CD4-positive, alpha-beta T cell treated with Interleukin-6 for 4 hours (primary cell): ENCODE data around the gene UBA3.
A peak's percentile ranks its signal among the peaks of the same experiment; 100 is the strongest.

Source experiments
- DNase-seq: peaks from one replicate; pipeline ENCODE4 v3.0.0-alpha.2; 2020; ENCODE audit warnings: mixed read lengths

The UBA3 gene

DNA sequence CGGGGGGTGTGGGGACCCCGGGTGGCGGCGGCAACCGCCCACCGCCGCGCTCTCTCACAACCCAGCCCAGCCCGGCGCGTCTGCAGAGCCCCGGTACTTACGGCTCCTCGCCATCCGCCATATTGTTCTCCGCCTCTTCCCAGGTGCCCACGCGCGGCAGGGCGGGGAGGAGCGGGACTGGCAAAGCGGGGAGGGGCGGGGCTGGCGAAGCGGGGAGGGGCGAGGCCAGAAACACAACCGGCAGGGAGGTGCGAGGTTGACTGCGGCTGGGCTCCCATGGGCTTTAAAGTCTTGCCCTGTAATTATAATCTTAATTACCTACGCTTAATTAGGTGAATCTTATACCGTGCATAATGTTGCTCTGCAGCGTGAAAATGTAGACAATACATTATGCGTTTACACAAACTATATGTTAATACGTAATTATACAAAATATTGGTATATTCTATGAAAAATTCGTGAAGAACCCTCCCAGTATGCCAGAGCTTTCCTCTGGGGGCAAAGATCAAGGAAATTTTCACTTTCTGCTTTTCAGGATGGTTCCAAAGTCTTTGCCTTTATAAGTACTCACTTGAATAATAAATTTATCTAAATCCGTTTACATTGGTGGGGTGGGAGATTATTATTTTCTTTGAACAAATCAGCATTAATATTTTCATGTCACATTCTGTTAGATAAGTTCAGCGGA is at the start of gene UBA3:
Gene UBA3, minus strand, starts transcription at position 133 of the 688 bp plus-strand sequence. Its CDS starts 12 bp downstream, at position 121.
- DNase-seq: peak; percentile 97

DNA sequence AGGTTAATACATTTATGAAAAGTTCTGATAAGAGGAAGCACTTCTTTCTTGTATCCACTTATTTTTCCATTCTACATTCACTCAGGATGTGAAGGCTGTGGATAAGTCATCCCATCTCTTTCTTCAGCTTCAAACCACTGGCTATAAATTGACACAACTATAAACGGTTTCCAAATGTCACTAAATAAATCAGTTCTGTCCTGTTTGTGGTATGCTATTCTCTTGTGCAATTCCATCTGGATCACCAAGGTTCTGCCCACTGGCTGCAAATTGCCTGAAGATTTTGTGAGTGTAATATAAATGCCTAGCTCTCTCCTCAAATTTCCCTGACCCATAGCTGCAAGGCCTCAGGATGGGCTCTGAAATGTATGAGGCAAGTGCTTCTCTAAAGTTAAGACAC is 49.4 kb upstream of the UBA3 start:
- no peak for DNase-seq

DNA sequence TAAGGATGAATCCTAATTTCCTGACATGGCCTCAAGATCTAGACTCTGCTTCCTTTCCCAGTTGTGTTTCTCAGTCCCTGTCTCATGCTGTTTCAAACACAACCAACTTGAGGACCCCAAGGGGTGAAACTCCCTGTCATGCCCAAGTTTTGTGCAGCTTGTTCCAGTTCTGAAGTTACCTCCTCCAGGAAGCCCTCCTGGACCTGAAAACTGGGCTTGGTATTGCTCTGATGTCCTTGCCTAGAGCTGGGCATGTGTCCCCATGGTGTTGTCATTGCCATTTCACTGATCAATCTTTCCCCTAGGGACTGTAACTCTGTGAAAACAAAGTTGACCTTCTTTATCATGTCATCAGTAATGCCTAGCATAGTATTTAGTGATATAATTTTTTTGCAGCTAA is 48.3 kb upstream of the UBA3 start:
- no peak for DNase-seq

DNA sequence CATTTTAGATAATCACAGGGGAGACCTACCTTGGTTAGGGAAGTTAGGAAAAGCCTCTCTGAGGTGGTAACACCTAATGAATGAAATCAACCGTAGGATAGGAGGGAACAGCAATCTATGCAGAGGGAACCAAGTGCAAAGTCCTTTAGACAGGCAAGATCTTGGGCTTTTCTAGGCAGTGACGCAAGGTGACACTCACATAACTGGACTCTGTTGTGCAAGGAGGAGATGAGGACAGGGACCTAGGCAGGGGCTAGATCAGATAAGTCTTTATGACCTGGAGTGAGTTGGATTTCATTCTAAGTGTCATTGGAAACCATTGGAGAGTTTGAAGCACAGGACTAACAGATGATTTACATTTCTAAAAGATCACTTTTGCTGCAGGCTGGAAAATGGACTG is 46.8 kb upstream of the UBA3 start:
- no peak for DNase-seq

DNA sequence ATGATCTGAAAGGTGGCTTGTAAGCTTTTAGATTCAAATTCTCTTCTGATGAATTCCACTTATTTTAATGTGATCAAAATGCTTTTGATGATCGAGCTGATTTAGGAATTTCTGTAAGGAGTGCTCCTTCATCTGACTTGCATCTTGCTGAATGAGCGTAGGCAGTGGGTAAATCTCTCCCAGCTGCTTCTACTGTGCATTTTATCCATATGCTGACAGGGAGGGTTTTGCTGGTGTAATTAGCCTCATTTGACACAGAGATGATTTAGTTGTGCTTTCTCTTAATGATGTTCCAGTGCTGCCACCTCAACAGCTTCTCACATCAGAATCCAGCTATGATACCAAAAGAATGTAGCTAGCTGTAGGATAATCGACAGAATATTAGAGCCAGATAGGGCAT is 46.1 kb upstream of the UBA3 start:
- DNase-seq: no peak

DNA sequence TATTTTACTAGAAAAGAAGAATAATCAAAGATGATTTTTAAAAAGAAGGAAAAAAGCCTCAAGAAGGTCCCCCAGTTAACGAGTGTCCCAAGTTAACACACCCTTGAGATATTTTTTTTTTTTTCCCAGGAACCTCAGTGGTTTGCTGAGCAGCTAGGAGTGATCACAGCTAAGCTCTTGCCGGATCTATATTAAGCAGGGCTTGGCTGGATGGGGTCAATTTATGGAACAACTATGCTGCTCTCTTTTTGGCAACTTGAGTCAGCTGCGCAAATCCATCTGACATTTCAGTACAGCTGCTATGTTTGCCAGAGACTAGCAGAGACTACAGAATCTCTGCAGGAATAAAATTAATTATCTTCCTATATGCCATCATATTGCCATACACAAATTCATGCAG is 42.2 kb upstream of the UBA3 start, which contains the start of gene LMOD3:
Gene LMOD3, minus strand, starts transcription at position 193 of the 400 bp plus-strand sequence. CDS start 209 bp downstream, outside the sequence.
- no peak for DNase-seq

DNA sequence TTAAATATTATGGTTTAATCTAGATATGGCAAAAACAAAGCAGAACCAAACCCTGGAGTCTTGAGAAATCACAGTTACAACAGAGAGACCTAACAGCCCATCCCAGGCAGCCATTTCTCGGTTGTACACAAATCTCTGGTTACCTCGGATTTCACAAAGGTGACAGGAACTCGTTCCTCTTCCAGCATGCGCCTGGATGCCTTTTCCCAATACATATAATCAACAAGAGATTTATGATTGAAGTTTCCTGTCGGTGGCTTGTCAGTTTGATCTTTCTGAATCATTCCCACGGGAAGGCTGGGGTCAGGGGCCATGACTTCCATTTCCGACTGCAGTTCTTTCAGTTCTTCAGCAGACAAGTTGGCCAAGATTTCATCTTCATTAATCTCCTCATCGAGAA is 41.8 kb upstream of the UBA3 start:
- no peak for DNase-seq

DNA sequence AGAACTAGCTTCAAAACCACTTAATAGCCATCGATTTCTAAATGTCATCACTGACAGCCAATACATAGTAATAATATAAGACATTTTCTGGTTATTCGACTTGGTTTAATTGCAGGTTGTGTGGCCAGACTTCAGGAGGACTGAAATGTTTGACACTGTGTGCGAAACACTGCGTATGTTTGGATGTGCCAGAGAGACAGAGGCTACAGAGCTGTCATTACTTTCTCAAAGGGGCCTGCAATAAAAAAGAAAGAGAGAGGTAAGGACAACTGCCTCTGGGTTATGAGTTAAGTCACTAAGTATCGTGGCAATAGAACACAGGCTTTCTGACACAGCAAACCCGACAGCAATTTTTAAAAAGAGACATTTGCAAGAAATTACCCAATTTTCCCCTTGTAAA is 41.3 kb upstream of the UBA3 start:
- no peak for DNase-seq

DNA sequence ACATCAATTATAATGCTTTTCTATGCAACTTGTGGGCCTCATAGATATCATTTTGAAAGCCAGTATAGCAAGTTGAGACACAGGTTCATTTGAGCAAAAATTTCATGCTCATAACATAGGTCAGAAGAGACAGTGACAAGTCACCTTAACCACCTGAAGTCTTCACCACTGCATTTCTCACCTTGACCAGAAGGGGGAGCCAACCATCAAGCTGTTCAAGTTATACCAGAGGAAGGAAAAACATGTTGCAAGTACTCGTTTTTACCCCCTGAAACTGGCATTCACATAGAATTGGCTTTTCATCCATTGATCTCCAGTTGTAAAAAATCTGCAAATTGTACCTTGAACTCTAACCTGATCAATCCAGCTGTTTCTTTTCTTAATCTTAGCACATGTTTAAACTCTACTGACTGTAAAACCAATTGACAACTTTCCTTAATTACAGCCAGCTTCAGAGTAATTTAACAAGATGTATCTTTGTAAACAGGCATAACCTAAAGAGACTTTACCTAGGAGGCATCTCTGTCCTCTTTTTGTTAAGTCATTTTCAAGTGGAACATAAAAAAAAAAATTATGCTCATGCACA is 40.8 kb upstream of the UBA3 start:
- DNase-seq: peak; percentile 87

DNA sequence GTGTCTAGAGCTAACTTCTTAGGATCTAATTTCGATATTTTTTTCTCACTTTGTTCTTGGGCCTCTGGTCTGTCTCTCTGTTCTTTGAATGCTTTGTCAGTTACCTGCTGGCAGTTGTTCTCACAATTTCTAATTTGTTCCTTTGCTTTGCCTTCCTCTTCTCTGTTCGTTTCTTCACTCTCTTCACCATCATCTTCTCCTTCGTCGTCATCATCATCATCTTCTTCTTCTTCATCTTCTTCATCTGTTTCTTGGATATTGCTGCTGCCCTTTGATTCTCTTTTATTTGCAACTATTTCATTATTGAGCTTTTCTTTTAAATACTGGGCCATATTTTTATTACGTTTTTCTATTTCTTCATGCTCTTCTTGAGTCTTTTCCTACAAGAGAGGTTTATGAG is 39.5 kb upstream of the UBA3 start:
- no peak for DNase-seq

DNA sequence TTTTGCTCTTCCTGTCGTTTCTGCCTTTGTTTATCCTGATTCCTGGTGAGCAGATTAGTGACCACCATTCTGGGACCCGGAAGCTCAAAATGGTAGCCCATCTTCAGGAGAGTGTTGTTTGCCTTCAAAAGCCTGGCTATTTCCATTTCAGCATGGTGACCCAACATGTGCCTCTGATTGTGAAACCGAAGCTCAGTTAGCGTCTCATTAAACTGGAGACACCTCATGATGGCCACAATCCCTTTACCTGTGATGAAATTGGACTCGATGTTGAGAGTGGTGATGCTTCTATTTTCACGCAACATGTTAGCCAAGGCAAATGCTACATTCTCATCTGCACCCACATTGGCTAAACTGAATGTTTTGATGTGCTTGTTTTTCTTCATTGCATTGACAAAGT is 39.0 kb upstream of the UBA3 start:
- no peak for DNase-seq

DNA sequence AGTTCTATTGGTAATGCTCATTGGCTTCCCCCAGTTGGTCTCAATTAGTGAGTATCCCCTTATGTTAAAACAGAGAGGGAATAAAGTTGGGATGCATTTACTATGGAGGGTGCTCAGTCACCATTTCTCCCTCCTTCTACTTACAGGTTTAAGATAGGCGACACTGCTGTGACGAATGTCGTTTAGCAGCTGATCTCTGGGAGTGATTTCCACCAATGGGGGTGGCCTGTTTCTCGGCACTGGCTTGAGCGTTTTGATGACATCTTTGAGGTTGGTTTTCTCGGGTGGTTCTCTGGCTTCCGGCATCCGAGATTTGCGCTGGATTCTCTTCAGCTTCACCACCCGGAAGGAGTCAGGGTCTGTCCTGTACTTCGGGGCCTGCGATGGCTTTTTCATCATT is 38.4 kb upstream of the UBA3 start:
- no peak for DNase-seq

DNA sequence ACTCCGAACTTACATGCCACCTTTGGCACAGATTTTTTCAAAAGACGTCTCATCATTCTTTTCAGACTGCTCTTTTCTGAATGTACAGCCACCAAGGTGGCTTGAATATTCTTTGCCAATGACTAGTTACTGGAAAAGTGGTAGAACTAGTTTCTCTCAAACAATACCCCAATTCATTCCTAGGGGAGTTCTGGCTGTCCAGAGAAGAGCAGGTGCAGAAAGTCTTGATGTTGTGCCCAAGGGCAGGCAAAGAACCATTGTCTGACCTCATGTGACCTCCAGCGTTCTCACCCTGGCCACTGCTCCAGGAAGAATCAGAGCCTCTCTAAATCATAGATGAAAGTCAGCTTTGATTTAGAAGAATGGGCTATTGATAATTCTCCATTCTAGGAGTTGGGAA is 36.7 kb upstream of the UBA3 start:
- DNase-seq: no peak

DNA sequence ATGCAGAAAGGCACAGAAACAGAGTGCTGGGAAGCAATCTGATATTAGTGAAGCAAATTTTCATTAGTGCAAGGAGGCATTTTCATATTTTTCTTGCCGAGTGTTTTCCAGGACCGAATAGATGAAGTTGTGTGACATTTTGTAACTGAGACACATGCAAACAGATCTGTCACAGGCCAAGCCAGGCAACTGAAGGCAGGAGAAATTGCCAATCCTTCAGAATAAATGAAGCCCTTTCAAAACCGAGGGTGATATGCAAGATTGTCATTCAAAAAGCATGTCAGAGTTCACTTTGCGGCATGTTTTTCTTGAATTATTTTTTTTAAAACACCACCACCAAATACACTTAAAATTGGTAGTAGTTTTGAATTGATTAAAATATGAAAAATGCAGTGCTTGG is 36.0 kb upstream of the UBA3 start:
- no peak for DNase-seq

DNA sequence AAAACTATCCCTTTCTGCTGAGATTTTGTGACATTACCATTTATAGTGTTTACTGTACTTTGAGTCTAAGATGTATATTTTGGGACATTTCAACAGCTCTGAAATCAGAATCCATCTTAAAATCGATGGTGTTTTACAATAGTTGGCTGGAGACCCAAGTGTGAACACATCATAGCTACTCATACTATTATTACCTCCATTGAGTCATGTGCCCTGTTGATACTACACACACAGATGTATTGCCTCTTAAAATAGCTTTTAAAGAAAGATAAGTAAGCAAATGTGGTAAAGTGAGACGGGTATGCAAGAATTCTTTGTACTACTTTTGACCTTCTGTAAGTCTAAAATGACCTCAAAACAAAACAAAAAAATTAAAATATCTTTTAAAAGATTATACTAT is 35.6 kb upstream of the UBA3 start:
- DNase-seq: no peak

DNA sequence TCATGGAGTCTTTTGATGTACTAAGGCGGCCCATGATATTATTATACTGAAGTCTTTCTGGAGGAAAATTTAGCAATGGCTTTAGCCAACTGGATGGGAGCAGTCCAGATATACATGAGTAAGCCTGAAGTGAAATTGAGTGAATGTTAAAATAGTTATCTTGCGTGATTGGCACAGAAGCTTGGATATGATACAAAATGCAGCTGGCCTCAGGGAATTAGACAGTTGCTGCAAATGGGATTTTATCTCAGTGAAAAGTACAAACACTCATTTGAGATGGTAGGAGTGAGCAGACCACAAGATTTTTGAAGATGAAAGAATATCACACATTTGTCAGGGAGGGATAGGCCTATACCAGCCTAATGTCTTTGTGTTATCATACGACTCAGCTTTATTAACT is 33.4 kb upstream of the UBA3 start:
- no peak for DNase-seq

DNA sequence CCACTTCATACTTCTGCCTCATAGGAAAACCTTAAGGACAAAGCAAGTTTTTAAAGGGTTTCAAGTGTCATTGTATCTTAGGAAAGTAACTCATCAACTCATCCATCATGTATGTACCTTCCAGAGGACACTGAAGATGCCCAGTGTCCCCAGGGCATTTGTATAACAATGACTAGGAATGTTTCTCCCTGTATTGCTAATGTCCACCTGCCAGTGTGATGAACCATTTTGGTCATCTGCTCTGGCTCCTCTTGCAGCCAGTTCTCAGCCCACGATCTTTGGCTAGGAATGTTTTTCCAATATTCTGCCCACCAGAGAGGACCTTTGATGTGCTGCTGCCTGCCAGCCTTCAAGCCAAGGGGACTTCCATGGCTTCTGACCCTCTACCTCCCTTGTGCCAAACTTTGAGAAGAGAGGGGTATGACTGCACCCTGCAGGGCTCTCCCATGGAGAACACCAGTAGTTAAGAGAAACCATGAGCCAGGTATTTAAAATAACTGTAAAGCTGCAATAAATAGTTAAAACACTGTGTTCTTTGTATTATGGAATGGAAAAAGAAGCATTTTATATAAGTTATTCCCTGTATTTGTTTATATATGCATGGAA is 30.9 kb upstream of the UBA3 start:
- DNase-seq: no peak

DNA sequence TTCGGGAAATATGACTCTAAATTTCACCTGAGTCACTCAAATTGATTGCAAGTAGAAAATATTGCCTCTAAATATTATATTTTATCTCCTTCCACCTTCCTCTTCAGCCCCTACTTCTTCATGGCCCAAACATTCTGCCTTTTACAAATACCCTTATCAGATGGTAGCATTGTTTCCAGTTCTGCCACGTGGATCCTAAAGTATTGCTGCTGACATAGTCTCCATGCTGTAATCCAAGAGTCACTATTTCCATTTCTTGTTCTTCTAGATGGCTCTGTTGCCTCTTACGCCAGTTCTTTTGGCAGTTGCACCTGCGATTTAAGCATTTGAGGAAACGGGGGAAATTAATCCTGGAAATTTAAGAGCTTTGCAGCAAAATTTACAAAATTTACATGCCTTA is 28.6 kb upstream of the UBA3 start:
- no peak for DNase-seq

DNA sequence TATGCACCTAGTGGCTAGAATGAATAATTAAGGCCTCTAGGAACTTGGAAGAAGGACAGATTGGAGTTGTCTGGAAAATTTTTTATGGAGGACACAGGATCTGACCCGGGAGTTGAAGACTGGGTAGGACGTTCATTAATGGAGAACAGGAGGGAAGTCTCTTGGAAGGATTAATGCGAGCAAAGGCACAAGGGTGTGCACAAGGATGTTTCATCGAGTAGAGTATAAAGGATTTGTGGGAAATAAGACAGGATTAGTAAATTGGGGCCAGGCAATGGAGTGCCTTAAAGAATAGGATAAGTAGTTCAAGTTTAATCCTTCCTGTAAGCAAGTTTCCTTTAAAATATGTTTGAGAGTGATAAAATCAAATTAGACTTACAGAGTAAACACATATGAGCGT is 27.7 kb upstream of the UBA3 start:
- DNase-seq: no peak

DNA sequence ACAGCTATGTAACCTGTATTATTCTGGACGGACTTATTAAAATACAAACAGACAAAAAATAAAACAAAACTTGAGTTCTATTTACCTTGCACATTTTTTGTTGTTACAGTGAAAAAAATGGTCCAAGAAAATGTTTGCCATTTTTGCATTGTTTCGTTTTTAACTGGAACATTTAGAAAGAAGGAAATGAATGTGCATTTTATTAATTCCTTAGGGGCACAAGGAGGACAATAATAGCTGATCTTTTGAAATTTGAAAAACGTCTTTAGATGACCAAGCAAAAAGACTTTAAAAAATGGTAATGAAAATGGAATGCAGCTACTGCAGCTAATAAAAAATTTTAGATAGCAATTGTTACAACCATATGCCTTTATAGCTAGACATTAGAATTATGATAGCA is 25.2 kb upstream of the UBA3 start:
- no peak for DNase-seq

DNA sequence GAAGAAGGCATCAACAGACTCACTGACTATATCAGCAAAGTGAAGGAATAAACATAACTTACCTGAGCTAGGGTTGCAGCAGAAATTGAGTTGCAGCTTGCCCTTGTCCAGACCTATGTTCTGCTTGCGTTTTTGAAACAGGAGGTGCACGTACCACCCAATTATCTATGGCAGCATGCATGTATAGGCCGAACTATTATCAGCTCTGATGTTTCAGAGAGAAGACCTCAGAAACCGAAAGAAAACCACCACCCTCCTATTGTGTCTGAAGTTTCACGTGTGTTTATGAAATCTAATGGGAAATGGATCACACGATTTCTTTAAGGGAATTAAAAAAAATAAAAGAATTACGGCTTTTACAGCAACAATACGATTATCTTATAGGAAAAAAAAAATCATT is 24.4 kb upstream of the UBA3 start:
- no peak for DNase-seq

DNA sequence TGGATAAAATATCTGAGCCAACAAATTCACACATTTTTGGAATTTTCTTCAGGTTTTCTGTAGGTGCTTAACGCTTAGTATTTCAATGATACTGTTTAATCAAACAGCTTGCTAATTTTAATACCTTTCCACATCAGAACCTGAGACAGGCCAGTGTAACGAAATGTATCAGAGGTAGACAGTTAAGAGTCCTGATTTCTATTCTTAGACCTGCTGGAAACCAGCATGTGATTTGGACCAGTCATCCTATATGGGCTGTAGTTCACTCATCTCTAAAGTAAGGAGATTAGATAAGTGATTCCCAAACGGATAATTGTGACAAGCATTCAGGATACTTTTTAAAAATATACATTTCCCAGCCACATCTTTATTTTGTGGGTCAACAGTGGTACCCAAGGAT is 23.0 kb upstream of the UBA3 start:
- no peak for DNase-seq

DNA sequence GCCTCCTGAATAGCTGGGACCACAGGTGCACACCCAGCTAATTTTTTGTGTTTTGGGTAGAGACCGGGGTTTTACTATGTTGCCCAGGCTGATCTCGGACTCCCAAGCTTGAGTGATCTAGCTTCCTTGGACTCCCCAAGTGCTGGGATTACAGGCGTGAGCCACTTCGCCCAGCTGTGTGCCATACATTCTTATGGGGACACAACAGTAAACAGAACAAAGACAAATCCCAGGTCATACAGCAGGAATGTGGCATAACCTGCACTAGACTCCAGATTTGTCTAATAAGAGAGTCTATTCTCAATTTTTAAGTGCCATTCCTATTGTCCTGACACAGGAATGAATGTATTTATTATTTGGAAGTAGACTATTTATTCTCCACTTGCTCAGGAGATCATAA is 22.2 kb upstream of the UBA3 start:
- DNase-seq: no peak

DNA sequence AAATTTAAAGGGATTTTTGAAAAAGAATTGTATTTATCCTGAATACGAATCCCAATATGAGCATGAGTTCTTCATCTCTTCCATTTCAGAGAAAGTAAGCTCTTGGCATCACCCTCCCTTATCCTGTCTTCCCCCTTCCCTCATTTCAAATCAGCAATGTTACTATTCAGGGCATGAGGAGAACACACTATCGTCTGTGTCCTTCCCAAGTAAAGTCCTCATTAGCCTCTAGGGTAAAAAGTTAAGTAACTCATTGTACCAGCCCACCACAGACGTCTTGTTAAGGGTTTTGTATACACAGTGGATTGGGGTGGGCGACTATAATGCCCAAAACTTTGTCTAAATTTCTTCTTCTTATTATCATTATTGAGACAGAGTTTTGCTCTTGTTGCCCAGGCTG is 19.4 kb upstream of the UBA3 start:
- DNase-seq: no peak
